Measurements from ENCODE around the gene PRRX2.

PRRX2 gene

DNA sequence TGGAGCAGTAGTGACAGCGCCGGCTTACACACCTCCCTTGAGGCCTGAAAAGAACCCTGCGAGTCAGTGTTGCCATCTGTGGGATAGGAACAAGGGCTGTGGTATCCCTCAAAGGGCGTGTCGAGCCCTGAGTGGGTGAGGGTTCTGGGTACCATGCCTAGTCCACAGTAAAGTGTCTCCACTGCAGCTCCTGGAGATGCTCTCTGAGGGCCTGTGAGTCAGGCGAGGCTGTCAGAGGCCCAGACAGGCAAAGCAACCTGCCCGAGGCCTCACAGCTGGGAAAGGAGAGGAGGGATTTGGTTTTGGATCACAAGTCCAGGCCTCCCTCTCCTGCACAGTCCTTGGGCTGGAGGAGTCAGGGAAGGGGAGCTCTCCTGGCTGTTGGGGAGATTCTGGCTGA, 6.1 kb downstream of the PRRX2 start:
- no peak for DNase-seq
- Histone ChIP-seq H3K4me1 (ENCODE audit: control insufficient read depth, low read depth, low read length) (peaks cover 2% of the 10 kb centered on the region), H3K79me1 (ENCODE audit: low read length) (no peaks in the 10 kb centered on the region), H3K27ac (ENCODE audit: low read depth, low read length) (no peak overlapping the region), H3K56ac (ENCODE audit: low read length) (no peak overlapping the region), H2BK15ac (replicated peaks; ENCODE audit: low read depth) (no peak overlapping the region), H2BK120ac (ENCODE audit: low read depth, low read length) (no peak overlapping the region), H3K4ac (ENCODE audit: low read depth, low read length) (no peak overlapping the region), H4K5ac (ENCODE audit: low read length) (no peak overlapping the region), H4K8ac (ENCODE audit: low read depth, low read length) (no peak overlapping the region), H3K27me3 (ENCODE audit: insufficient read depth, low read length, poor library complexity) (no peaks in the 10 kb centered on the region), H2BK5ac (ENCODE audit: low read length) (no peak overlapping the region), H3K79me2 (ENCODE audit: control insufficient read depth, insufficient read depth, low read length) (no peaks in the 10 kb centered on the region), H3K9ac (ENCODE audit: low read length) (no peak overlapping the region), H3K23ac (ENCODE audit: low read length) (no peak overlapping the region), H3K18ac (ENCODE audit: low read length) (no peak overlapping the region), H3K36me3 (ENCODE audit: control insufficient read depth, insufficient read depth, low read length) (no peaks in the 10 kb centered on the region), H3K4me2 (ENCODE audit: low read length) (no peak overlapping the region), H2AK5ac (ENCODE audit: low read length) (no peak overlapping the region), H3K4me3 (ENCODE audit: low read length) (no peak overlapping the region)
- no CpG with 5 or more reads among the region's 7 CpGs for WGBS (ENCODE audit: extremely low coverage, insufficient coverage, low lambda C conversion rate)

DNA sequence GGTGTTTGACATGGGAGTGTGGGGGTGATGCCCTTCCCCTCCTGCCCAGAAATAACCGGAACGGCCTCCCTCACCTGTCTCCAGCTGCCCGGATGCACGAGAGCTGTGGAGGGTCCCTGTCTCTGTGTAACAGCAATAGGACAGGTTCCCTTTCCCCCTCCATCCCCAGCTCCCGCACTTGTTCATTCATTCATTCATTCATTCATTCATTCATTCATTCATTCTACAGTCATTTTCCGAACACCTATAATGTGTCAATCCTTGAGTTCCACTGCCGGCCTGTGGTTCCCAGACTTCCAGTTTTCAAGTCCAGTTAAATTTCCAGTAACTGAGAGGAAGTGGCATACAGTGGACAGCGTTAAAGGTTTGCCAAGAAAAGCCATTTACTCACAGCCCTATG, 7.3 kb downstream of the PRRX2 start:
- Histone ChIP-seq H3K18ac (ENCODE audit: low read length) (no peak overlapping the region), H3K27me3 (ENCODE audit: insufficient read depth, low read length, poor library complexity) (no peaks in the 10 kb centered on the region), H3K4me1 (ENCODE audit: control insufficient read depth, low read depth, low read length) (peaks cover 2% of the 10 kb centered on the region), H3K4me3 (ENCODE audit: low read length) (no peak overlapping the region), H3K79me1 (ENCODE audit: low read length) (no peaks in the 10 kb centered on the region), H3K27ac (ENCODE audit: low read depth, low read length) (no peak overlapping the region), H3K23ac (ENCODE audit: low read length) (no peak overlapping the region), H4K5ac (ENCODE audit: low read length) (no peak overlapping the region), H3K36me3 (ENCODE audit: control insufficient read depth, insufficient read depth, low read length) (no peaks in the 10 kb centered on the region), H2BK5ac (ENCODE audit: low read length) (no peak overlapping the region), H3K79me2 (ENCODE audit: control insufficient read depth, insufficient read depth, low read length) (no peaks in the 10 kb centered on the region), H3K56ac (ENCODE audit: low read length) (no peak overlapping the region), H2AK5ac (ENCODE audit: low read length) (no peak overlapping the region), H2BK120ac (ENCODE audit: low read depth, low read length) (no peak overlapping the region), H2BK15ac (replicated peaks; ENCODE audit: low read depth) (no peak overlapping the region), H3K4me2 (ENCODE audit: low read length) (no peak overlapping the region), H4K8ac (ENCODE audit: low read depth, low read length) (no peak overlapping the region), H3K9ac (ENCODE audit: low read length) (no peak overlapping the region), H3K4ac (ENCODE audit: low read depth, low read length) (no peak overlapping the region)
- no peak for DNase-seq
- no CpG with 5 or more reads among the region's 8 CpGs for WGBS (ENCODE audit: extremely low coverage, insufficient coverage, low lambda C conversion rate)

DNA sequence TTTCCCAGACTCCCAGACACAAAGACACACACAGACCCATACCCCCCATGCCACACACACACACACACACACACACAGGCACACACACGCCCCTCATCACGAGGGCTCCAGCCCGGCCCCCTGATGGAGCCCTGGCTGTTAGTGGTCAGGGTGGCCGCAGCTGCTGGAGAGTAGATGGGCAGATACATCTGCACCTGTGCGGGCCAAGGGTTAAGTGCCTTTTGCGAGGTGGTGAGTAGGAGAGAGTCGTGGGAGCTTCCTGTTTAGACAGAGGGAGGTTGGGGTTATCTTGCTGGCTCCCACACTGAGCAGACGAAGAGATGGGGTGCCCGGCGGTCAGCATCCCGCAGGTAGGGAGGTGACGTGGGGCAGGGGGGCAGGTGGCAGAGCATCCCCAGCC, 8.2 kb downstream of the PRRX2 start:
- Histone ChIP-seq H3K27me3 (ENCODE audit: insufficient read depth, low read length, poor library complexity) (no peaks in the 10 kb centered on the region), H3K9ac (ENCODE audit: low read length) (no peak overlapping the region), H4K8ac (ENCODE audit: low read depth, low read length) (no peak overlapping the region), H2BK5ac (ENCODE audit: low read length) (no peak overlapping the region), H3K23ac (ENCODE audit: low read length) (no peak overlapping the region), H3K4me3 (ENCODE audit: low read length) (no peak overlapping the region), H3K4me2 (ENCODE audit: low read length) (no peak overlapping the region), H3K79me1 (ENCODE audit: low read length) (no peaks in the 10 kb centered on the region), H3K27ac (ENCODE audit: low read depth, low read length) (no peak overlapping the region), H4K5ac (ENCODE audit: low read length) (no peak overlapping the region), H3K36me3 (ENCODE audit: control insufficient read depth, insufficient read depth, low read length) (no peaks in the 10 kb centered on the region), H3K56ac (ENCODE audit: low read length) (no peak overlapping the region), H2BK15ac (replicated peaks; ENCODE audit: low read depth) (no peak overlapping the region), H3K18ac (ENCODE audit: low read length) (no peak overlapping the region), H3K79me2 (ENCODE audit: control insufficient read depth, insufficient read depth, low read length) (no peaks in the 10 kb centered on the region), H3K4me1 (ENCODE audit: control insufficient read depth, low read depth, low read length) (peaks cover 2% of the 10 kb centered on the region), H3K4ac (ENCODE audit: low read depth, low read length) (no peak overlapping the region), H2AK5ac (ENCODE audit: low read length) (no peak overlapping the region), H2BK120ac (ENCODE audit: low read depth, low read length) (no peak overlapping the region)
- no peak for DNase-seq
- WGBS (ENCODE audit: extremely low coverage, insufficient coverage, low lambda C conversion rate), result no CpG with 5 or more reads among the region's 12 CpGs

DNA sequence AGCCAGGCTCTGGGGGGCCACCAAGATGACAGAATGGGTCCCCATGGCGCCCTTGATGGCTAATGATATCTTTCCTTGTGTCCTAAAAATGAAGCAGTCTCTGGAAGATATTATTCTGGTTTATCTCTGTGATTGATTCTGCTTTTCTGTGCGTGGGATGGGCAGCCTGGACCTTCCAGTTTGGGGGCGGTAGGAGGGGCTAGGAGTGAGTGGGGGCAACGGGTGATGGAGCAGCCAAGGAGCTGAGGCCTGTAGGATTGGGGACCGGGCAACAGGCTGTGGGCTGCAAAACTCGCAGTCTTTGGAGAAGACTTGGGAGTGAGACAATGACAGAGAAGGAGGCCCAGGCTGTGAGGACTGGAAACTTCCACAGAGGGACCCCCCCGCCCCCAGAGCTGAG, 8.8 kb downstream of the PRRX2 start:
- Histone ChIP-seq H3K23ac (ENCODE audit: low read length) (no peak overlapping the region), H3K18ac (ENCODE audit: low read length) (no peak overlapping the region), H2AK5ac (ENCODE audit: low read length) (no peak overlapping the region), H2BK5ac (ENCODE audit: low read length) (no peak overlapping the region), H2BK15ac (replicated peaks; ENCODE audit: low read depth) (no peak overlapping the region), H2BK120ac (ENCODE audit: low read depth, low read length) (no peak overlapping the region), H4K5ac (ENCODE audit: low read length) (no peak overlapping the region), H3K4me1 (ENCODE audit: control insufficient read depth, low read depth, low read length) (peaks cover 2% of the 10 kb centered on the region), H3K27me3 (ENCODE audit: insufficient read depth, low read length, poor library complexity) (no peaks in the 10 kb centered on the region), H3K36me3 (ENCODE audit: control insufficient read depth, insufficient read depth, low read length) (no peaks in the 10 kb centered on the region), H3K9ac (ENCODE audit: low read length) (no peak overlapping the region), H3K27ac (ENCODE audit: low read depth, low read length) (no peak overlapping the region), H4K8ac (ENCODE audit: low read depth, low read length) (no peak overlapping the region), H3K4me2 (ENCODE audit: low read length) (no peak overlapping the region), H3K56ac (ENCODE audit: low read length) (no peak overlapping the region), H3K79me1 (ENCODE audit: low read length) (no peaks in the 10 kb centered on the region), H3K4me3 (ENCODE audit: low read length) (no peak overlapping the region), H3K79me2 (ENCODE audit: control insufficient read depth, insufficient read depth, low read length) (no peaks in the 10 kb centered on the region), H3K4ac (ENCODE audit: low read depth, low read length) (no peak overlapping the region)
- no peak for DNase-seq
- no CpG with 5 or more reads among the region's 7 CpGs for WGBS (ENCODE audit: extremely low coverage, insufficient coverage, low lambda C conversion rate)

DNA sequence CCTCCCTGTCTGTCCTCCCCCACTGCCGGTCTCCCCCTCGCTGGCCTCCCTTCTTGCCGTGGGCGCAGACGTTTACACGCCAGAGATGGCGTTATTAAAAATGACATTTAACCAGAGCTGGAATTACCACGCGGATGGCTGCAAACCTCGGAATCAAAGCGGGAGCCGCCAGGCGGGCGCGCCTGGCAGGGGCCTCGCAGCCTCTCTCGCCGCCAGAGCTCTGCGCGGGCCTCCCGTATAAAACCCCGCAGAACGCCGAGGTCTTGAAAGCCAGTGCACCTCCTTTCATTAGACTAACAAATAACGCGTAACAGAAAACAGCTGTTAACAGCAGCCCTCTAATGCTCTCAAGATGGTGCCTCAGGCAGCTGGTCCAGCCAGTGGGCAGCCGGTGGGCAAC, 10.2 kb downstream of the PRRX2 start:
- no peaks in the 10 kb centered on the region for H3K27me3 ChIP-seq (ENCODE audit: insufficient read depth, low read length, poor library complexity)
- no peak overlapping the region for H4K8ac ChIP-seq (ENCODE audit: low read depth, low read length)
- no peak overlapping the region for H2BK120ac ChIP-seq (ENCODE audit: low read depth, low read length)
- no peak overlapping the region for H3K18ac ChIP-seq (ENCODE audit: low read length)
- no peak for DNase-seq
- no peak overlapping the region for H2AK5ac ChIP-seq (ENCODE audit: low read length)
- H2BK15ac ChIP-seq (replicated peaks; ENCODE audit: low read depth), result no peak overlapping the region
- no CpG with 5 or more reads among the region's 27 CpGs for WGBS (ENCODE audit: extremely low coverage, insufficient coverage, low lambda C conversion rate)
- H4K5ac ChIP-seq (ENCODE audit: low read length), result no peak overlapping the region
- no peak overlapping the region for H3K4ac ChIP-seq (ENCODE audit: low read depth, low read length)
- no peak overlapping the region for H3K4me3 ChIP-seq (ENCODE audit: low read length)
- no peaks in the 10 kb centered on the region for H3K79me1 ChIP-seq (ENCODE audit: low read length)
- no peaks in the 10 kb centered on the region for H3K79me2 ChIP-seq (ENCODE audit: control insufficient read depth, insufficient read depth, low read length)
- no peaks in the 10 kb centered on the region for H3K4me1 ChIP-seq (ENCODE audit: control insufficient read depth, low read depth, low read length)
- no peak overlapping the region for H3K56ac ChIP-seq (ENCODE audit: low read length)
- no peak overlapping the region for H3K9ac ChIP-seq (ENCODE audit: low read length)
- H3K36me3 ChIP-seq (ENCODE audit: control insufficient read depth, insufficient read depth, low read length), result no peaks in the 10 kb centered on the region
- no peak overlapping the region for H3K23ac ChIP-seq (ENCODE audit: low read length)
- no peak overlapping the region for H2BK5ac ChIP-seq (ENCODE audit: low read length)
- no peak overlapping the region for H3K27ac ChIP-seq (ENCODE audit: low read depth, low read length)
- no peak overlapping the region for H3K4me2 ChIP-seq (ENCODE audit: low read length)

DNA sequence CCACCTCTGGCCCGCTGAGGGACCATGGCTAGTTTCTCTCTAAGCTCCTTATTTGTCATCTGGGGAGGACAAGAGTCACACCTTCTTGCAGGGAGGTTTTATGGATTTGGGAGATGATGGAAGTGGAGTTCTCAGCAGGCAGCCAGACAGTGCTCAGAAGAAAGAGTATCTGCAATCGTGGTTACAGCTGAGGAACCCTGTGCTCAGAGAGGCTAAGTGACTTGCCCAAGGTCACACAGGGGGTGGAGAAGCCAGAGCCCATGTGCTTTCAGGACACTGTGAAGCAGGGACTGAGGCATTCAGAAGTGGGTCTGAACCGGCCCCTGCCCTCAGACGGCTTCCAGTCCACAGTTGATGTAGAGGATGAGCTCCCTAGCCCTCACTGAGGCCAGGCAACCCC, 10.8 kb downstream of the PRRX2 start:
- Histone ChIP-seq H3K79me1 (ENCODE audit: low read length) (no peaks in the 10 kb centered on the region), H3K9ac (ENCODE audit: low read length) (no peak overlapping the region), H4K5ac (ENCODE audit: low read length) (no peak overlapping the region), H3K18ac (ENCODE audit: low read length) (no peak overlapping the region), H3K4me3 (ENCODE audit: low read length) (no peak overlapping the region), H2BK120ac (ENCODE audit: low read depth, low read length) (no peak overlapping the region), H3K4me2 (ENCODE audit: low read length) (no peak overlapping the region), H2BK5ac (ENCODE audit: low read length) (no peak overlapping the region), H3K36me3 (ENCODE audit: control insufficient read depth, insufficient read depth, low read length) (no peaks in the 10 kb centered on the region), H3K27me3 (ENCODE audit: insufficient read depth, low read length, poor library complexity) (no peaks in the 10 kb centered on the region), H2AK5ac (ENCODE audit: low read length) (no peak overlapping the region), H3K23ac (ENCODE audit: low read length) (no peak overlapping the region), H4K8ac (ENCODE audit: low read depth, low read length) (no peak overlapping the region), H3K79me2 (ENCODE audit: control insufficient read depth, insufficient read depth, low read length) (no peaks in the 10 kb centered on the region), H3K4ac (ENCODE audit: low read depth, low read length) (no peak overlapping the region), H2BK15ac (replicated peaks; ENCODE audit: low read depth) (no peak overlapping the region), H3K4me1 (ENCODE audit: control insufficient read depth, low read depth, low read length) (no peaks in the 10 kb centered on the region), H3K56ac (ENCODE audit: low read length) (no peak overlapping the region), H3K27ac (ENCODE audit: low read depth, low read length) (no peak overlapping the region)
- no CpG with 5 or more reads among the region's 4 CpGs for WGBS (ENCODE audit: extremely low coverage, insufficient coverage, low lambda C conversion rate)
- DNase-seq, result no peak

Measured in mesendoderm (in vitro differentiated cells).